WTC11 (cell line): ENCODE measurements around the gene LRTM2. TPM values are rescaled to one million over a fixed set of nuclear protein-coding genes. Genes with fewer than 3 reads are reported as not detected.

Experiments used
- ATAC-seq: fragments of 200-7000 bp; cut with Tn5 transposase; 2 replicates; pipeline ENCODE4 v1.10.0; 2021; ENCODE audit warnings: mild to moderate bottlenecking, moderate library complexity
- CTCF ChIA-PET: fragments of 300-600 bp; sonication (Branson Sonifier 250); formaldehyde crosslinking; loops from one replicate; lab custom pipeline; 2021; ENCODE audit warnings: antibody characterized with exemption; lab: Charles Lee
- POLR2A ChIA-PET: fragments of 350-600 bp; sonication (Branson Sonifier 250); formaldehyde crosslinking; loops from one replicate; lab custom pipeline; 2021; ENCODE audit warnings: antibody characterized with exemption; lab: Charles Lee
- DNase-seq: peaks from one replicate; pipeline ENCODE4 v3.0.0; 2021; ENCODE audit warnings: low spot score
- H3K27ac Mint-ChIP-seq: 2 replicates; pipeline ENCODE4 v1.8.0; 2021; ENCODE audit warnings: mixed read lengths
- H3K27me3 Mint-ChIP-seq: 2 replicates; pipeline ENCODE4 v1.8.0; 2021; ENCODE audit warnings: low read depth, mild to moderate bottlenecking, moderate library complexity, mixed read lengths
- H3K36me3 Mint-ChIP-seq: 2 replicates; pipeline ENCODE4 v1.8.0; 2021; ENCODE audit warnings: mixed read lengths
- H3K4me1 Mint-ChIP-seq: 2 replicates; pipeline ENCODE4 v1.8.0; 2022; ENCODE audit warnings: mixed read lengths
- H3K4me3 Mint-ChIP-seq: 2 replicates; pipeline ENCODE4 v1.8.0; 2021; ENCODE audit warnings: mild to moderate bottlenecking, moderate library complexity, mixed read lengths
- H3K9me3 Mint-ChIP-seq: 2 replicates; pipeline ENCODE4 v1.8.0; 2021; ENCODE audit warnings: mixed read lengths
- ATF2 ChIP-seq: sonication (generic); formaldehyde crosslinking; IDR thresholded peaks from 2 replicates; pipeline ENCODE4 v1.8.1; 2022; ENCODE audit warnings: low read depth, missing genetic modification reagents, borderline replicate concordance
- CBFB ChIP-seq: sonication (generic); formaldehyde crosslinking; IDR thresholded peaks from 2 replicates; pipeline ENCODE4 v1.8.1; 2022; ENCODE audit warnings: mild to moderate bottlenecking, low read depth, missing genetic modification reagents
- CREM ChIP-seq: sonication (generic); formaldehyde crosslinking; IDR thresholded peaks from 2 replicates; pipeline ENCODE4 v1.8.1; 2022; ENCODE audit warnings: mild to moderate bottlenecking, missing genetic modification reagents, moderate library complexity
- ELF4 ChIP-seq: sonication (generic); formaldehyde crosslinking; IDR thresholded peaks from 2 replicates; pipeline ENCODE4 v1.8.1; 2022; ENCODE audit warnings: low read depth, mild to moderate bottlenecking, moderate library complexity, missing genetic modification reagents
- ESRRA ChIP-seq: sonication (generic); formaldehyde crosslinking; IDR thresholded peaks from 2 replicates; pipeline ENCODE4 v1.8.1; 2022; ENCODE audit warnings: mild to moderate bottlenecking, missing genetic modification reagents, borderline replicate concordance
- ETV6 ChIP-seq: sonication (generic); formaldehyde crosslinking; IDR thresholded peaks from 2 replicates; pipeline ENCODE4 v1.8.1; 2022; ENCODE audit warnings: mild to moderate bottlenecking, missing genetic modification reagents
- FOXP1 ChIP-seq: sonication (generic); formaldehyde crosslinking; IDR thresholded peaks from 2 replicates; pipeline ENCODE4 v1.8.0; 2022; ENCODE audit warnings: missing genetic modification reagents, mild to moderate bottlenecking, moderate library complexity, borderline replicate concordance
- GRHL2 ChIP-seq: fragments of 250-450 bp; sonication (Bioruptor Pico); IDR thresholded peaks from 2 replicates; pipeline ENCODE4 v1.8.0; 2022; ENCODE audit warnings: mild to moderate bottlenecking, moderate library complexity; ENCODE audit not compliant: insufficient replicate concordance, severe bottlenecking
- HMGA2 ChIP-seq: fragments of 250-450 bp; sonication (Bioruptor Pico); IDR thresholded peaks from 2 replicates; pipeline ENCODE4 v1.4.0; 2021; ENCODE audit warnings: mild to moderate bottlenecking, moderate library complexity
- NFATC4 ChIP-seq: fragments of 250-450 bp; sonication (Bioruptor Pico); IDR thresholded peaks from 2 replicates; pipeline ENCODE4 v1.9.0; 2021; ENCODE audit warnings: mild to moderate bottlenecking
- NR3C1 ChIP-seq: sonication (generic); formaldehyde crosslinking; conservative IDR thresholded peaks from 2 replicates; pipeline ENCODE4 v1.8.1; 2023; ENCODE audit warnings: low read depth, mild to moderate bottlenecking, missing genetic modification reagents
- PRDM15 ChIP-seq: sonication (generic); formaldehyde crosslinking; IDR thresholded peaks from 2 replicates; pipeline ENCODE4 v1.8.0; 2022; ENCODE audit warnings: missing genetic modification reagents
- TEAD1 ChIP-seq: sonication (generic); formaldehyde crosslinking; IDR thresholded peaks from 2 replicates; pipeline ENCODE4 v1.8.0; 2022; ENCODE audit warnings: mild to moderate bottlenecking, missing genetic modification reagents
- TEAD4 ChIP-seq: sonication (generic); formaldehyde crosslinking; IDR thresholded peaks from 2 replicates; pipeline ENCODE4 v1.8.0; 2022; ENCODE audit warnings: mild to moderate bottlenecking, missing genetic modification reagents
- TP53 ChIP-seq: sonication (generic); formaldehyde crosslinking; IDR thresholded peaks from 2 replicates; pipeline ENCODE4 v1.8.1; 2023; ENCODE audit warnings: mild to moderate bottlenecking, missing genetic modification reagents
- ZBTB43 ChIP-seq: sonication (generic); formaldehyde crosslinking; IDR thresholded peaks from 2 replicates; pipeline ENCODE4 v1.8.1; 2023; ENCODE audit warnings: mild to moderate bottlenecking, missing genetic modification reagents
- ZNF138 ChIP-seq: sonication (generic); formaldehyde crosslinking; conservative IDR thresholded peaks from 2 replicates; pipeline ENCODE4 v1.8.1; 2022; ENCODE audit warnings: mild to moderate bottlenecking, moderate library complexity, missing genetic modification reagents
- ZNF232 ChIP-seq: sonication (generic); formaldehyde crosslinking; IDR thresholded peaks from 2 replicates; pipeline ENCODE4 v1.8.0; 2022; ENCODE audit warnings: mild to moderate bottlenecking, missing genetic modification reagents
- ZNF396 ChIP-seq: fragments of 250-450 bp; sonication (Bioruptor Pico); IDR thresholded peaks from 2 replicates; pipeline ENCODE4 v1.8.0; 2021; ENCODE audit warnings: mild to moderate bottlenecking, moderate library complexity, borderline replicate concordance
- ZNF416 ChIP-seq: fragments of 250-450 bp; sonication (Bioruptor Pico); IDR thresholded peaks from 2 replicates; pipeline ENCODE4 v1.9.0; 2021; ENCODE audit warnings: mild to moderate bottlenecking, inconsistent platforms
- total RNA-seq: library from RNA; stranded (reverse); gene quantifications from 3 replicates; pipeline ENCODE4 v1.2.3, GENCODE V29; 2021
- TF ChIP-seq, protein P1 (sequence below): sonication (generic); formaldehyde crosslinking; IDR thresholded peaks from 2 replicates; pipeline ENCODE4 v1.8.1; 2022; ENCODE audit warnings: mild to moderate bottlenecking, moderate library complexity, missing genetic modification reagents
- TF ChIP-seq, protein P2 (sequence below): sonication (generic); formaldehyde crosslinking; conservative IDR thresholded peaks from 2 replicates; pipeline ENCODE4 v1.8.1; 2023; ENCODE audit warnings: mild to moderate bottlenecking, low read depth, missing genetic modification reagents, moderate library complexity
- TF ChIP-seq, protein P3 (sequence below): fragments of 250-450 bp; sonication (Bioruptor Pico); IDR thresholded peaks from 2 replicates; pipeline ENCODE4 v1.9.0; 2021; ENCODE audit warnings: mild to moderate bottlenecking

LRTM2 gene
- total RNA-seq, 1 experiment from 2014 or later, result 0.66 TPM

DNA sequence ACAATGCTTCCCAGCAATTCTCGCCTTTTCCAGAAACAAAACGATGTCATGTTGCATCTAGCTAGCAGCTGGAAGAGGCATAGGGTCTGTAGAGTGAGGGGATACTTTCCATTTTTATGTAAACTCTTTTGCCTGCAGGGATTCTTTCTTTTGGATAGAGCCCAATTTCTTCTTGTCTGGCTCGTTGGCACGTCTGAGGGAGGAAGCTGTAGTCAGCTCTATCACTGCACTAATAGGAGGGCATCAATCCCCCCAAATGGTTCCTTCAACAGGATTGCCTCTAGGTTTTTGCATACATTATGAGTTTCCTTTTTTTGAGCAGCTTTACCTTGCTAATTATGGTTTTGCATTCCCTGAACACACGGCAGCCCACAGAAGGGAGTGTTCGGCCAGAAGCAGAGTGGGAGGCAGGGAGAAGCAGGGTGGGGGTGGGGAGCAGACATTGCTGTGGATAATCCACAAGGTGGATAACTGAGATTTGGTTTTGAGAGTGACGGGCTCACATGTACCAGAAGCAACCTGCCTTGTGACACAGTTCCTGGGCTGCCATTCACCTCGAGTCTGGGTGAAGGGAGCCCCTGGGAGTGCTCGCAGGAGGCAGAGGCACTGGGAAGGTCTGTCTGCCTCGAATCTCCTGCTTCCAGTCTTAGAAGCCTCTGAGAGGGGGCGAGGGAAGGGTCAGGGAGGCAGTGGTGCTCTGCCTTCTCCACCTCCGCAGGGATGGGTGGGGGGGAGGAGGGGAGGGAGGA is 24.5 kb downstream of the LRTM2 start:
- no peak for DNase-seq
- Mint-ChIP-seq H3K27me3 (no peaks in the 10 kb centered on the region), H3K27ac (no peak overlapping the region), H3K9me3 (no peaks in the 10 kb centered on the region), H3K36me3 (no peaks in the 10 kb centered on the region), H3K4me1 (peaks cover 42% of the 10 kb centered on the region), H3K4me3 (no peak overlapping the region)
- CTCF ChIA-PET, result interaction anchor here (1.4 to 1.8 kb wide), 2 partner anchors 14 to 192 kb away, joined by 4 to 5 read pairs; no protein-coding TSS in a partner anchor
- ATAC-seq, result no peak
- TF ChIP-seq, protein P1, sequence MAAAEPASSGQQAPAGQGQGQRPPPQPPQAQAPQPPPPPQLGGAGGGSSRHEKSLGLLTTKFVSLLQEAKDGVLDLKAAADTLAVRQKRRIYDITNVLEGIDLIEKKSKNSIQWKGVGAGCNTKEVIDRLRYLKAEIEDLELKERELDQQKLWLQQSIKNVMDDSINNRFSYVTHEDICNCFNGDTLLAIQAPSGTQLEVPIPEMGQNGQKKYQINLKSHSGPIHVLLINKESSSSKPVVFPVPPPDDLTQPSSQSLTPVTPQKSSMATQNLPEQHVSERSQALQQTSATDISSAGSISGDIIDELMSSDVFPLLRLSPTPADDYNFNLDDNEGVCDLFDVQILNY, result no peak
- TF ChIP-seq ZNF416 (CRISPR knock-in tag) (no peak), ELF4 (CRISPR knock-in tag) (no peak), TP53 (CRISPR knock-in tag) (no peak), TEAD1 (CRISPR knock-in tag) (no peak), ZNF396 (CRISPR knock-in tag) (no peak), ZBTB43 (CRISPR knock-in tag) (no peak), ZNF232 (CRISPR knock-in tag) (no peak), CBFB (no peak), NFATC4 (CRISPR knock-in tag) (no peak), NR3C1 (no peak), FOXP1 (no peak), TEAD4 (no peak), HMGA2 (CRISPR knock-in tag) (no peak), GRHL2 (CRISPR knock-in tag) (no peak)
- TF ChIP-seq, protein P2, sequence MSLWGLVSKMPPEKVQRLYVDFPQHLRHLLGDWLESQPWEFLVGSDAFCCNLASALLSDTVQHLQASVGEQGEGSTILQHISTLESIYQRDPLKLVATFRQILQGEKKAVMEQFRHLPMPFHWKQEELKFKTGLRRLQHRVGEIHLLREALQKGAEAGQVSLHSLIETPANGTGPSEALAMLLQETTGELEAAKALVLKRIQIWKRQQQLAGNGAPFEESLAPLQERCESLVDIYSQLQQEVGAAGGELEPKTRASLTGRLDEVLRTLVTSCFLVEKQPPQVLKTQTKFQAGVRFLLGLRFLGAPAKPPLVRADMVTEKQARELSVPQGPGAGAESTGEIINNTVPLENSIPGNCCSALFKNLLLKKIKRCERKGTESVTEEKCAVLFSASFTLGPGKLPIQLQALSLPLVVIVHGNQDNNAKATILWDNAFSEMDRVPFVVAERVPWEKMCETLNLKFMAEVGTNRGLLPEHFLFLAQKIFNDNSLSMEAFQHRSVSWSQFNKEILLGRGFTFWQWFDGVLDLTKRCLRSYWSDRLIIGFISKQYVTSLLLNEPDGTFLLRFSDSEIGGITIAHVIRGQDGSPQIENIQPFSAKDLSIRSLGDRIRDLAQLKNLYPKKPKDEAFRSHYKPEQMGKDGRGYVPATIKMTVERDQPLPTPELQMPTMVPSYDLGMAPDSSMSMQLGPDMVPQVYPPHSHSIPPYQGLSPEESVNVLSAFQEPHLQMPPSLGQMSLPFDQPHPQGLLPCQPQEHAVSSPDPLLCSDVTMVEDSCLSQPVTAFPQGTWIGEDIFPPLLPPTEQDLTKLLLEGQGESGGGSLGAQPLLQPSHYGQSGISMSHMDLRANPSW, result no peak
- POLR2A ChIA-PET, result no interaction called here

- H3K4me1 Mint-ChIP-seq, result peaks cover 37% of the 10 kb centered on the region
- ATAC-seq (no peak), DNase-seq (no peak)
- no peak overlapping the region for H3K4me3 Mint-ChIP-seq
- no peaks in the 10 kb centered on the region for H3K36me3 Mint-ChIP-seq
- POLR2A ChIA-PET, result no interaction called here
- no peaks in the 10 kb centered on the region for H3K27me3 Mint-ChIP-seq
- no peak overlapping the region for H3K27ac Mint-ChIP-seq
- no peaks in the 10 kb centered on the region for H3K9me3 Mint-ChIP-seq
- CTCF ChIA-PET, result interaction anchor here (1.8 kb wide), 1 partner anchor 15 kb away, joined by 5 read pairs; no protein-coding TSS in a partner anchor
- TF ChIP-seq ZNF138, result no peak
- no peak for TF ChIP-seq PRDM15 (CRISPR knock-in tag)
- no peak for TF ChIP-seq CREM
- TF ChIP-seq TP53 (CRISPR knock-in tag), result no peak
- TF ChIP-seq, protein P3, sequence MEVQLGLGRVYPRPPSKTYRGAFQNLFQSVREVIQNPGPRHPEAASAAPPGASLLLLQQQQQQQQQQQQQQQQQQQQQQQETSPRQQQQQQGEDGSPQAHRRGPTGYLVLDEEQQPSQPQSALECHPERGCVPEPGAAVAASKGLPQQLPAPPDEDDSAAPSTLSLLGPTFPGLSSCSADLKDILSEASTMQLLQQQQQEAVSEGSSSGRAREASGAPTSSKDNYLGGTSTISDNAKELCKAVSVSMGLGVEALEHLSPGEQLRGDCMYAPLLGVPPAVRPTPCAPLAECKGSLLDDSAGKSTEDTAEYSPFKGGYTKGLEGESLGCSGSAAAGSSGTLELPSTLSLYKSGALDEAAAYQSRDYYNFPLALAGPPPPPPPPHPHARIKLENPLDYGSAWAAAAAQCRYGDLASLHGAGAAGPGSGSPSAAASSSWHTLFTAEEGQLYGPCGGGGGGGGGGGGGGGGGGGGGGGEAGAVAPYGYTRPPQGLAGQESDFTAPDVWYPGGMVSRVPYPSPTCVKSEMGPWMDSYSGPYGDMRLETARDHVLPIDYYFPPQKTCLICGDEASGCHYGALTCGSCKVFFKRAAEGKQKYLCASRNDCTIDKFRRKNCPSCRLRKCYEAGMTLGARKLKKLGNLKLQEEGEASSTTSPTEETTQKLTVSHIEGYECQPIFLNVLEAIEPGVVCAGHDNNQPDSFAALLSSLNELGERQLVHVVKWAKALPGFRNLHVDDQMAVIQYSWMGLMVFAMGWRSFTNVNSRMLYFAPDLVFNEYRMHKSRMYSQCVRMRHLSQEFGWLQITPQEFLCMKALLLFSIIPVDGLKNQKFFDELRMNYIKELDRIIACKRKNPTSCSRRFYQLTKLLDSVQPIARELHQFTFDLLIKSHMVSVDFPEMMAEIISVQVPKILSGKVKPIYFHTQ (CRISPR knock-in tag), result no peak
- TF ChIP-seq ESRRA (CRISPR knock-in tag), result no peak
- TF ChIP-seq ATF2 (CRISPR knock-in tag), result no peak
- TF ChIP-seq ETV6 (CRISPR knock-in tag), result no peak
These were observed 25.1 kb downstream of the LRTM2 start for GRCh38 chr12:1845427-1845826.
